ENCODE measurements around the gene GBX1.

The GBX1 gene

GRCh38 chr7:151119902-151120301 lies 47.6 kb downstream of the GBX1 start:
- TF ChIP-seq CTCF (IDR thresholded peaks at IDR 0.05; ENCODE audit: low read depth, low read length), result no peak
- DNase-seq, result no peak
- Histone ChIP-seq H3K4me3 (ENCODE audit: low read depth, low read length) (no peak overlapping the region), H3K4me1 (no peaks in the 10 kb centered on the region), H3K9me3 (no peaks in the 10 kb centered on the region), H3K36me3 (peaks cover 72% of the 10 kb centered on the region), H3K27me3 (no peaks in the 10 kb centered on the region)

GRCh38 chr7:151119055-151119415 lies 48.5 kb downstream of the GBX1 start:
- no peak for DNase-seq
- no peaks in the 10 kb centered on the region for H3K27me3 ChIP-seq
- peaks cover 67% of the 10 kb centered on the region for H3K36me3 ChIP-seq
- TF ChIP-seq CTCF (IDR thresholded peaks at IDR 0.05; ENCODE audit: low read depth, low read length), result no peak
- H3K4me1 ChIP-seq, result peaks cover 3% of the 10 kb centered on the region
- H3K4me3 ChIP-seq (ENCODE audit: low read depth, low read length), result no peak overlapping the region
- no peaks in the 10 kb centered on the region for H3K9me3 ChIP-seq

- TF ChIP-seq CTCF (IDR thresholded peaks at IDR 0.05; ENCODE audit: low read depth, low read length), result no peak
- Histone ChIP-seq H3K36me3 (peaks cover 64% of the 10 kb centered on the region), H3K9me3 (no peaks in the 10 kb centered on the region), H3K4me1 (peaks cover 10% of the 10 kb centered on the region), H3K27me3 (no peaks in the 10 kb centered on the region), H3K4me3 (ENCODE audit: low read depth, low read length) (no peak overlapping the region)
- DNase-seq, result no peak
These were observed 49.1 kb downstream of the GBX1 start for GRCh38 chr7:151118108-151119054.

GRCh38 chr7:151117565-151117964 lies 49.9 kb downstream of the GBX1 start:
- peaks cover 58% of the 10 kb centered on the region for H3K36me3 ChIP-seq
- no peaks in the 10 kb centered on the region for H3K9me3 ChIP-seq
- no peak for TF ChIP-seq CTCF (IDR thresholded peaks at IDR 0.05; ENCODE audit: low read depth, low read length)
- no peak for DNase-seq
- H3K27me3 ChIP-seq, result no peaks in the 10 kb centered on the region
- no peak overlapping the region for H3K4me3 ChIP-seq (ENCODE audit: low read depth, low read length)
- peaks cover 16% of the 10 kb centered on the region for H3K4me1 ChIP-seq

- H3K4me1 ChIP-seq, result peaks cover 16% of the 10 kb centered on the region
- TF ChIP-seq CTCF (IDR thresholded peaks at IDR 0.05; ENCODE audit: low read depth, low read length), result no peak
- no peaks in the 10 kb centered on the region for H3K27me3 ChIP-seq
- H3K36me3 ChIP-seq, result peaks cover 57% of the 10 kb centered on the region
- H3K9me3 ChIP-seq, result no peaks in the 10 kb centered on the region
- H3K4me3 ChIP-seq (ENCODE audit: low read depth, low read length), result no peak overlapping the region
- DNase-seq, result no peak
These were observed 50.7 kb downstream of the GBX1 start for GRCh38 chr7:151116603-151117440.

All from BE2C (cell line).